HepG2 (cell line): Measurements from ENCODE around the gene DHX30. TPM values are rescaled to one million over a fixed set of nuclear protein-coding genes. Genes with fewer than 3 reads are reported as not detected.

Source experiments
- CREB1 ChIP-seq, 2 experiments: fragments of 450-650 bp in 1 of 2; IDR thresholded peaks; 2 replicates each; pipeline ENCODE4 v1.6.1; 2016 to 2017; ENCODE audit warnings: control low read depth in 1 of 2, mild to moderate bottlenecking in 1 of 2, missing compliant biosample characterization in 1 of 2, missing genetic modification characterization in 1 of 2
- DR1 ChIP-seq: sonication (generic); formaldehyde crosslinking; IDR thresholded peaks from 2 replicates; pipeline ENCODE4 v1.8.0; 2021; ENCODE audit warnings: mild to moderate bottlenecking, missing genetic modification reagents, inconsistent platforms
- HMG20B ChIP-seq: conservative IDR thresholded peaks from 2 replicates; pipeline ENCODE4 v1.6.1; 2016; ENCODE audit warnings: missing genetic modification reagents, missing compliant biosample characterization
- ISL2 ChIP-seq: sonication (generic); formaldehyde crosslinking; IDR thresholded peaks from 2 replicates; pipeline ENCODE4 v1.5.0; 2020; ENCODE audit warnings: missing genetic modification reagents
- MTF2 ChIP-seq: sonication (generic); formaldehyde crosslinking; IDR thresholded peaks from 2 replicates; pipeline ENCODE4 v1.5.0; 2020; ENCODE audit warnings: missing genetic modification reagents, borderline replicate concordance
- SOX5 ChIP-seq: IDR thresholded peaks from 2 replicates; pipeline ENCODE4 v1.6.1; 2016; ENCODE audit warnings: borderline replicate concordance
- SRSF1 ChIP-seq: fragments of 200-400 bp; formaldehyde crosslinking; optimal IDR thresholded peaks from 2 replicates; pipeline ENCODE3; 2017; ENCODE audit warnings: mild to moderate bottlenecking, low read depth, low read length, moderate library complexity
- TBX2 ChIP-seq: sonication (generic); formaldehyde crosslinking; IDR thresholded peaks from 2 replicates; pipeline ENCODE4 v1.5.0; 2020; ENCODE audit warnings: missing genetic modification reagents, mild to moderate bottlenecking, borderline replicate concordance
- TRIM24 ChIP-seq: sonication (generic); formaldehyde crosslinking; IDR thresholded peaks from 2 replicates; pipeline ENCODE4 v1.8.0; 2022; ENCODE audit warnings: mild to moderate bottlenecking, missing genetic modification reagents
- YEATS4 ChIP-seq: sonication (generic); formaldehyde crosslinking; IDR thresholded peaks from 2 replicates; pipeline ENCODE4 v1.4.0; 2020; ENCODE audit warnings: missing genetic modification reagents, borderline replicate concordance
- ZBTB1 ChIP-seq: sonication (generic); formaldehyde crosslinking; IDR thresholded peaks from 2 replicates; pipeline ENCODE4 v1.4.0; 2020; ENCODE audit warnings: missing genetic modification reagents, borderline replicate concordance
- ZNF296 ChIP-seq: sonication (generic); formaldehyde crosslinking; conservative IDR thresholded peaks from 2 replicates; pipeline ENCODE4 v1.5.0; 2020; ENCODE audit warnings: mild to moderate bottlenecking, missing genetic modification reagents
- ZNF616 ChIP-seq: sonication (generic); formaldehyde crosslinking; IDR thresholded peaks from 2 replicates; pipeline ENCODE4 v1.5.0; 2020; ENCODE audit warnings: low read depth, mild to moderate bottlenecking, missing genetic modification reagents
- polyA plus RNA-seq, 8 experiments: library from polyadenylated mRNA; depleted of rRNA in 3 of 8; stranded (reverse) in 7 of 8; unstranded in 1 of 8; fragments of >200 nt; fragmentation: Illumina TruSeq in 4 of 8; extraction: Trizol in 4 of 8; gene quantifications; 2 replicates each; pipeline versions ENCODE4 v1.2.1 to v1.2.3, GENCODE V29; 2011 to 2016; ENCODE audit warnings: low read depth in 4 of 8, missing spikeins in 1 of 8, mixed read lengths in 1 of 8; ENCODE audit not compliant: insufficient read depth in 1 of 8
- total RNA-seq, 5 experiments: library from RNA; depleted of rRNA; stranded (reverse); fragments of >200 nt; fragmentation: Illumina TruSeq; extraction: Trizol; gene quantifications; 2 replicates each; pipeline ENCODE4 v1.2.3, GENCODE V29; 2016; ENCODE audit warnings: low read depth in 1 of 5
- TF ChIP-seq, protein P1 (sequence below): sonication (generic); formaldehyde crosslinking; IDR thresholded peaks from 2 replicates; pipeline ENCODE4 v1.8.1; 2023; ENCODE audit warnings: mild to moderate bottlenecking, missing genetic modification reagents
- TF ChIP-seq, protein P2 (sequence below): sonication (generic); formaldehyde crosslinking; IDR thresholded peaks from 2 replicates; pipeline ENCODE4 v1.4.0; 2020; ENCODE audit warnings: mild to moderate bottlenecking, missing genetic modification reagents
- TF ChIP-seq, protein P3 (sequence below): sonication (generic); formaldehyde crosslinking; IDR thresholded peaks from 2 replicates; pipeline ENCODE4 v1.5.0; 2020; ENCODE audit warnings: mild to moderate bottlenecking, missing genetic modification reagents, borderline replicate concordance
- TF ChIP-seq, protein P4 (sequence below): sonication (generic); formaldehyde crosslinking; IDR thresholded peaks from 2 replicates; pipeline ENCODE4 v1.5.0; 2020; ENCODE audit warnings: mild to moderate bottlenecking, missing genetic modification reagents
- TF ChIP-seq, protein P5 (sequence below): sonication (generic); formaldehyde crosslinking; IDR thresholded peaks from 2 replicates; pipeline ENCODE4 v1.5.0; 2020; ENCODE audit warnings: missing genetic modification reagents, mild to moderate bottlenecking, borderline replicate concordance

DHX30 gene
- total and polyA plus RNA-seq, 2 of the 13 experiments (the other 11 are each of a cell fraction or from before 2014, with no cell fraction given): 30.6 to 59.4 TPM

DNA sequence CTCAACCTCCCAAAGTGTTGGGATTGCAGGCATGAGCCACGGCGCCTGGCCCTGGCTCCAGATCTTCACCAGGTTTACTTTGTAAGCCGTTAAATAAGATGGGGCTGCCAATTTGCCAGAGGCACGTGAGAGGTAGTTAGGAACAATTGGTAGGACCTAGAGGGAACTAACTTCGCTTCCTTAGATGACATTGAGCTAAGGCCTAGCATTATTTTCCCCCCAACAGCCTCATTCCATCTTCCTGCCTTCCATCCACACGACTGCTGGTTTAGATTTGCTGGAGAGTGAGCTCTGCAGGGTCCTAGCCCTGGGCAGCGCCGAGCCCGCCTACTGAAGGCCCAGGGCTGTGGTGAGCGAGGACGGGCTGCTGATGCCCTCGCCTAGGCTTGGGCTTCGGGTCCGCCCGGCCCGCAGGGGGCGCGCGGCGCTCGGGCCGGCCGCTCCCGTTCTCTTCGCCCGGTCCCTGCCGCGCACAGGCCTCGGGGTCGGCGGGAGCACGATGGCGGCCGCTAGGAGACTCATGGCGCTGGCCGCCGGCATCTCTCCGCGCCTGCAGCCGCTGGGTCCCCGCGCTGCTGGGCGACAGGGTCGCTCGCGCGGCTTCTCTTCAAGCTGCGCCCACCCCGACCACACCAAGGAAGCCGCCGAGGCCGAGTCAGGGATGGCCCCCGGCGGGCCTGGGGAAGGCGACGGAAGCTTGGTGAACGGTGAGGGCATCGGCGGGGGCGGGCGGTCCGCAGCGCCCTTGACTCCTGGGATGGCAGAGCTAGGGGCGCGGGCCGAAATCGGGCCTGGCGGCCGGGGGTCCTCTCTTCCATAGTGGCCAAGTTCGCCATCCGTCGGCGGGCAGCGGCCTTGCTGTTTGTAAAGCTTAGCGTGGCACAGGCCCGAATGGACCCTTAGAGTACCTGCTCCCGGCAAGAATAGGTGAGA lies 21.9 kb downstream of the DHX30 start (continued):
- TF ChIP-seq, protein P1, sequence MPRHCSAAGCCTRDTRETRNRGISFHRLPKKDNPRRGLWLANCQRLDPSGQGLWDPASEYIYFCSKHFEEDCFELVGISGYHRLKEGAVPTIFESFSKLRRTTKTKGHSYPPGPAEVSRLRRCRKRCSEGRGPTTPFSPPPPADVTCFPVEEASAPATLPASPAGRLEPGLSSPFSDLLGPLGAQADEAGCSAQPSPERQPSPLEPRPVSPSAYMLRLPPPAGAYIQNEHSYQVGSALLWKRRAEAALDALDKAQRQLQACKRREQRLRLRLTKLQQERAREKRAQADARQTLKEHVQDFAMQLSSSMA (CRISPR knock-in tag): peak; percentile 91
- TF ChIP-seq, protein P2, sequence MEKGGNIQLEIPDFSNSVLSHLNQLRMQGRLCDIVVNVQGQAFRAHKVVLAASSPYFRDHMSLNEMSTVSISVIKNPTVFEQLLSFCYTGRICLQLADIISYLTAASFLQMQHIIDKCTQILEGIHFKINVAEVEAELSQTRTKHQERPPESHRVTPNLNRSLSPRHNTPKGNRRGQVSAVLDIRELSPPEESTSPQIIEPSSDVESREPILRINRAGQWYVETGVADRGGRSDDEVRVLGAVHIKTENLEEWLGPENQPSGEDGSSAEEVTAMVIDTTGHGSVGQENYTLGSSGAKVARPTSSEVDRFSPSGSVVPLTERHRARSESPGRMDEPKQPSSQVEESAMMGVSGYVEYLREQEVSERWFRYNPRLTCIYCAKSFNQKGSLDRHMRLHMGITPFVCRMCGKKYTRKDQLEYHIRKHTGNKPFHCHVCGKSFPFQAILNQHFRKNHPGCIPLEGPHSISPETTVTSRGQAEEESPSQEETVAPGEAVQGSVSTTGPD: no peak
- TF ChIP-seq ZNF296 (CRISPR knock-in tag) (no peak), TBX2 (CRISPR knock-in tag) (peak; percentile 87), DR1 (peak; percentile 72), SOX5 (CRISPR knock-in tag) (no peak), TRIM24 (no peak), ZBTB1 (CRISPR knock-in tag) (no peak), HMG20B (CRISPR knock-in tag) (no peak; the same call in 1 of the 2 replicates), YEATS4 (CRISPR knock-in tag) (peak; percentile 98), CREB1 (IDR thresholded peaks at IDR 0.05) (no peak), CREB1 (CRISPR knock-in tag; IDR thresholded peaks at IDR 0.05) (no peak), ZNF616 (CRISPR knock-in tag) (no peak), SRSF1 (peak; percentile 61), ISL2 (CRISPR knock-in tag) (0 out of 2 replicates have a peak, but pooled peaks have one; percentile 55), MTF2 (no peak)
- TF ChIP-seq, protein P3, sequence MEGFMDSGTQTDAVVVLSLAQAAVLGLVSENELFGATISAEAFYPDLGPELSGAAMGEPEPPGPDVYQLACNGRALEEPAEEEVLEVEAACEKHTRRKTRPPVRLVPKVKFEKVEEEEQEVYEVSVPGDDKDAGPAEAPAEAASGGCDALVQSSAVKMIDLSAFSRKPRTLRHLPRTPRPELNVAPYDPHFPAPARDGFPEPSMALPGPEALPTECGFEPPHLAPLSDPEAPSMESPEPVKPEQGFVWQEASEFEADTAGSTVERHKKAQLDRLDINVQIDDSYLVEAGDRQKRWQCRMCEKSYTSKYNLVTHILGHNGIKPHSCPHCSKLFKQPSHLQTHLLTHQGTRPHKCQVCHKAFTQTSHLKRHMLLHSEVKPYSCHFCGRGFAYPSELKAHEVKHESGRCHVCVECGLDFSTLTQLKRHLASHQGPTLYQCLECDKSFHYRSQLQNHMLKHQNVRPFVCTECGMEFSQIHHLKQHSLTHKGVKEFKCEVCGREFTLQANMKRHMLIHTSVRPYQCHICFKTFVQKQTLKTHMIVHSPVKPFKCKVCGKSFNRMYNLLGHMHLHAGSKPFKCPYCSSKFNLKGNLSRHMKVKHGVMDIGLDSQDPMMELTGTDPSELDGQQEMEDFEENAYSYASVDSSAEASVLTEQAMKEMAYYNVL (CRISPR knock-in tag): peak; percentile 51; the same call in 1 of the 2 replicates
- TF ChIP-seq, protein P4, sequence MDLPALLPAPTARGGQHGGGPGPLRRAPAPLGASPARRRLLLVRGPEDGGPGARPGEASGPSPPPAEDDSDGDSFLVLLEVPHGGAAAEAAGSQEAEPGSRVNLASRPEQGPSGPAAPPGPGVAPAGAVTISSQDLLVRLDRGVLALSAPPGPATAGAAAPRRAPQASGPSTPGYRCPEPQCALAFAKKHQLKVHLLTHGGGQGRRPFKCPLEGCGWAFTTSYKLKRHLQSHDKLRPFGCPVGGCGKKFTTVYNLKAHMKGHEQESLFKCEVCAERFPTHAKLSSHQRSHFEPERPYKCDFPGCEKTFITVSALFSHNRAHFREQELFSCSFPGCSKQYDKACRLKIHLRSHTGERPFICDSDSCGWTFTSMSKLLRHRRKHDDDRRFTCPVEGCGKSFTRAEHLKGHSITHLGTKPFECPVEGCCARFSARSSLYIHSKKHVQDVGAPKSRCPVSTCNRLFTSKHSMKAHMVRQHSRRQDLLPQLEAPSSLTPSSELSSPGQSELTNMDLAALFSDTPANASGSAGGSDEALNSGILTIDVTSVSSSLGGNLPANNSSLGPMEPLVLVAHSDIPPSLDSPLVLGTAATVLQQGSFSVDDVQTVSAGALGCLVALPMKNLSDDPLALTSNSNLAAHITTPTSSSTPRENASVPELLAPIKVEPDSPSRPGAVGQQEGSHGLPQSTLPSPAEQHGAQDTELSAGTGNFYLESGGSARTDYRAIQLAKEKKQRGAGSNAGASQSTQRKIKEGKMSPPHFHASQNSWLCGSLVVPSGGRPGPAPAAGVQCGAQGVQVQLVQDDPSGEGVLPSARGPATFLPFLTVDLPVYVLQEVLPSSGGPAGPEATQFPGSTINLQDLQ (CRISPR knock-in tag): 0 out of 2 replicates have a peak, but pooled peaks have one; percentile 56
- TF ChIP-seq, protein P5, sequence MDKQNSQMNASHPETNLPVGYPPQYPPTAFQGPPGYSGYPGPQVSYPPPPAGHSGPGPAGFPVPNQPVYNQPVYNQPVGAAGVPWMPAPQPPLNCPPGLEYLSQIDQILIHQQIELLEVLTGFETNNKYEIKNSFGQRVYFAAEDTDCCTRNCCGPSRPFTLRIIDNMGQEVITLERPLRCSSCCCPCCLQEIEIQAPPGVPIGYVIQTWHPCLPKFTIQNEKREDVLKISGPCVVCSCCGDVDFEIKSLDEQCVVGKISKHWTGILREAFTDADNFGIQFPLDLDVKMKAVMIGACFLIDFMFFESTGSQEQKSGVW (CRISPR knock-in tag): 0 out of 2 replicates have a peak, but pooled peaks have one; percentile 56
